ENCODE measurements around the gene THSD7B.

The THSD7B gene

DNA sequence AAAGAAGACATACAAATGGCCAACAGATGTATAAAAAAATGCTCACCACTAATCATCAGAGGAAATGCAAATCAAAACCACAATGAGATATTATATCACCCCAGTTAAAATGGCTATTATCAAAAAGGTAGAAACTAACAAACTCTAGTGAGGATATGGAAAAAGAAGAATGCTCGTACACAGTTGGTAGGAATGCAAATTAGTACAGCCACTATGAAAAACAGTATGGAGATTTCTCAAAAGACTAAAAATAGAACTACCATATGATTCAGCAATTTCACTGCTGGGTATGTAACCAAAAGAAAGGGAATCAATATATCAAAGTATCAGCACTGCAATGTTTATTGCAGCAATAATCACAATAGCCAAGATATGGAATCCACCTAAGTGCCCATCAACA, 679.6 kb downstream of the THSD7B start:
- TF ChIP-seq, protein P1, sequence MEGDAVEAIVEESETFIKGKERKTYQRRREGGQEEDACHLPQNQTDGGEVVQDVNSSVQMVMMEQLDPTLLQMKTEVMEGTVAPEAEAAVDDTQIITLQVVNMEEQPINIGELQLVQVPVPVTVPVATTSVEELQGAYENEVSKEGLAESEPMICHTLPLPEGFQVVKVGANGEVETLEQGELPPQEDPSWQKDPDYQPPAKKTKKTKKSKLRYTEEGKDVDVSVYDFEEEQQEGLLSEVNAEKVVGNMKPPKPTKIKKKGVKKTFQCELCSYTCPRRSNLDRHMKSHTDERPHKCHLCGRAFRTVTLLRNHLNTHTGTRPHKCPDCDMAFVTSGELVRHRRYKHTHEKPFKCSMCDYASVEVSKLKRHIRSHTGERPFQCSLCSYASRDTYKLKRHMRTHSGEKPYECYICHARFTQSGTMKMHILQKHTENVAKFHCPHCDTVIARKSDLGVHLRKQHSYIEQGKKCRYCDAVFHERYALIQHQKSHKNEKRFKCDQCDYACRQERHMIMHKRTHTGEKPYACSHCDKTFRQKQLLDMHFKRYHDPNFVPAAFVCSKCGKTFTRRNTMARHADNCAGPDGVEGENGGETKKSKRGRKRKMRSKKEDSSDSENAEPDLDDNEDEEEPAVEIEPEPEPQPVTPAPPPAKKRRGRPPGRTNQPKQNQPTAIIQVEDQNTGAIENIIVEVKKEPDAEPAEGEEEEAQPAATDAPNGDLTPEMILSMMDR (conservative IDR thresholded peaks at IDR 0.05; ENCODE audit: low read depth), result no peak
- POLR2A ChIA-PET (ENCODE audit: low non-redundant PET), result no interaction called here
- CTCF ChIA-PET, result no interaction called here
- DNase-seq (ENCODE audit: low spot score), result no peak
- no peak overlapping the region for H3K27ac ChIP-seq

DNA sequence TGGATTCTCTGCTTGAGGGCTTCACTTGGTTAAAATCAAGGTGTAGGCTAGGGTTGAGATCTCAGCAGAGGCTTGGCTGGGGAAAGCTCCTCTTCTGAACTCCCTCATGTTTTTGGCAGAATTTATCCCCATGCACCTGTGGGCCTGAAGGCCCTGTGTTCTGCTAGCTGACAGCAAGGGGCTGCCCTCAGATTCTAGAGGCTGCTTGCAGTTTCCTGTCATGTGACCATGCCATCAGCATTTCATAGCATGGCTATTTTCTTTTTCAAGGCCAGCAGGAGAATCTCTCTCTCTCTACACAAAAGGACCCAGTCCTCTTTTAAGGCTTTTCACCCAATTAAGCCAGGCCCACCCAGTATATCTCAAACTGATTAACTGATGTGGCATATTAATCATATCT, 684.1 kb downstream of the THSD7B start:
- ChIA-PET CTCF (no interaction called here), POLR2A (ENCODE audit: low non-redundant PET) (no interaction called here)
- DNase-seq (ENCODE audit: low spot score), result no peak
- no peak overlapping the region for H3K27ac ChIP-seq
- TF ChIP-seq, protein P1 (conservative IDR thresholded peaks at IDR 0.05; ENCODE audit: low read depth), result no peak

DNA sequence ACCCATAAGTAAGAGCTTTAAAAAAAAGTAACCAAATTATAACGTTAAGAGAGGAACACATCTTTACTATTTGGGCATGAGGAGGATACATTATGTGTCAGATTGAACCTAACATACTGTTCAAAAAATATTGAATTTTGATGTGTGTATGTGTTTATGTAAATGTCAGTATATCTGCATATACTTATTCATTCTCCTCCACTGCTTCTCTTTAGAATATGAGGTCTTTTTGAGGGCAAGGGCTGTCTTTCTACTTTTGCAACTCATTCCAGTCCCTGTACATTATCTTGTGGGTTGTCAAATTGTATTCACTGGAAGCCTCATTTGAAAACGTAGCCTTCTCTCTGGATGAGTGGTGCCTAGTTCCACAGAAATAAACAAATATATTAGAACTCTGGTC, 689.5 kb downstream of the THSD7B start:
- DNase-seq (ENCODE audit: low spot score), result no peak
- ChIA-PET CTCF (interaction anchor here (0.6 kb wide), 1 partner anchor 946 kb away, joined by 3 read pairs; no protein-coding TSS in a partner anchor), POLR2A (ENCODE audit: low non-redundant PET) (no interaction called here)
- H3K27ac ChIP-seq, result no peak overlapping the region
- TF ChIP-seq, protein P1 (conservative IDR thresholded peaks at IDR 0.05; ENCODE audit: low read depth), result no peak

DNA sequence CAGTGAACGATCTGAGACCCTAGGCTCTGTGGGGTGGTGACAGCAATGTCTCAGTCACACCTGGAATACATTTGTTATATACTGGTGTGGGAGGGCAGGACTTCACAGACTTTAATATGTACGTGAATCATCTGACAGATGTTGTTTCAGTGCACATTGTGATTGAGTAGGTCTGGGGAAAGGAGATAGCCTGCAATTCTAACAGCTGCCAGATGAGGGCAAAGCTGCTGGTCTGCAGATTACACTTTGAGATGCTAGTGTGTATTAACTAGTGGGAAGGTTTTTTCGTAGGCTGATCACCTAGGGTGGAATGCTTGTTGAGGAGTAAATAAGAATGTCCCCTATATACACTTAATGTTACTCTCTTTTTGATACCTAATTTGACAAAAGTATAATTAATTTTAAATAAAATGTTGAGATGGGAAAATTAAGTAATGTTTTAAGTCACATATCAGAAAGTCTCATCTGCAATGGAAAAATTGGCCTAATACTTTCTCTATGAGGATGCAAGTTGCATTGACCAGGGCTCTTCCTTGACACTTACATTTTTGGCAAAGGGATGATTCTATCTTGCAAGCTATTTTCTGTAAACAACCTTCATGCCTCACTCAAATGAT, 702.0 kb downstream of the THSD7B start:
- no peak overlapping the region for H3K27ac ChIP-seq
- CTCF ChIA-PET, result interaction anchor here (0.5 to 1.0 kb wide), 4 partner anchors 37 to 371 kb away, joined by 3 to 4 read pairs (median 4); no protein-coding TSS in a partner anchor
- TF ChIP-seq, protein P1 (conservative IDR thresholded peaks at IDR 0.05; ENCODE audit: low read depth), result peak; percentile 60
- POLR2A ChIA-PET (ENCODE audit: low non-redundant PET), result no interaction called here
- DNase-seq (ENCODE audit: low spot score), result peak; percentile 55

DNA sequence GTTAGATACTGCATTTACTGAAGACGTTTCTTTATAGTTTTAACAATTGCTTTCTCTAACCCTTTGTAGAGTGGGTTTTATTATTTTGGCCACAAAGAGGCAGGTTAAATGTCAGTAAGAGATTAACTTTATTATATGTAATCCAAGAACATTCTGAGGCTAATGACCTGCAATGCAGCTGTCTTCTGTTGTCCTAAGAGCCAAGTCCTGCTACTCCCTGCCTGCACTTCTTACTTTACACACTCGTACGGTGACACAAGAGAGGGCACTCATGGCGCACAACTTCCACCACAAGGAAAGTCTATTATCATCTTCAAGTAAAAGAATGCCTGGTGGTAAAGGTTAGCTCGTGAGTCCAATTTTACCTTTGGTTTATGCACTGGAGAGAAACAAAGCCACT, 727.9 kb downstream of the THSD7B start:
- no peak for DNase-seq (ENCODE audit: low spot score)
- ChIA-PET CTCF (no interaction called here), POLR2A (ENCODE audit: low non-redundant PET) (no interaction called here)
- H3K27ac ChIP-seq, result no peak overlapping the region
- TF ChIP-seq, protein P1 (conservative IDR thresholded peaks at IDR 0.05; ENCODE audit: low read depth), result no peak

DNA sequence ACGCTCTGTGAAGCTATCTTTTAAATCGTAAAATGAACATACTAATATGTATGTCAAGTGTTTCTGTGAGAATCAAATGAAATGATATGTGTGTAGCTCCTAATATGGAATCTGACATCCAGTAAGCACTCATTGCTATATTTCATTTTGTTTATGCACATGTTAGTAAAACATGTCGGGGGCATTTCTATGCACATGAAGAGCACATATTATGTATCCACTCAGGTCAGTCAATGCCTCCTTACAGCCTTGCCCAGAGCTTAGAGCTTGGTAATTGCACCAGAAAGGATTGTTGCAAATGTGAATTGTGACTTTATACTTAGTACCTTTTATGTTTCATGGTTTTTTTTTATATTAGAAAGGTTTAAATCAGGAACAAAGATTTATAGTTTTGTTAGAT, 735.3 kb downstream of the THSD7B start:
- no peak for DNase-seq (ENCODE audit: low spot score)
- POLR2A ChIA-PET (ENCODE audit: low non-redundant PET), result no interaction called here
- CTCF ChIA-PET, result no interaction called here
- TF ChIP-seq, protein P1 (conservative IDR thresholded peaks at IDR 0.05; ENCODE audit: low read depth), result no peak
- no peak overlapping the region for H3K27ac ChIP-seq

All from RWPE1 (cell line).